ENCODE data around the gene PRIM1.

PRIM1 gene

GRCh38 chr12:56684745-56685359, 67.3 kb downstream of the PRIM1 start:
- Histone ChIP-seq H3K27ac (ENCODE audit: extremely low read depth, low read depth, low read length) (peak overlapping the region; percentile 71), H3K9me3 (ENCODE audit: control insufficient read depth, insufficient read depth, low read depth, low read length) (no peaks in the 10 kb centered on the region), H3K36me3 (ENCODE audit: control insufficient read depth in 2 of 2, insufficient read depth in 1 of 2, low read length in 2 of 2) (peaks cover 27 to 50% of the 10 kb centered on the region in 2 experiments; a peak in 2 of 3 replicates), H3K4me1 (ENCODE audit: control insufficient read depth, insufficient read depth, low read length) (peaks cover 10% of the 10 kb centered on the region), H3K4me3 (ENCODE audit: low read depth, low read length) (peak overlapping the region; percentile 59)
- POLR2A ChIA-PET: interaction anchor here (0.5 to 2.3 kb wide), 12 partner anchors 9 to 236 kb away, joined by 3 to 13 read pairs (median 4); partner anchors contain the start of genes ATP5F1B and NACA
- TF ChIP-seq PRDM6 (tag by site-specific recombination; IDR thresholded peaks at IDR 0.05) (peak; percentile 67), WT1 (tag by site-specific recombination; IDR thresholded peaks at IDR 0.05) (peak; percentile 54; the same call in 1 of the 2 replicates), ZNF394 (tag by site-specific recombination; IDR thresholded peaks at IDR 0.05; ENCODE audit: borderline replicate concordance) (peak; percentile 11; the same call in 1 of the 2 replicates), SCRT2 (tag by site-specific recombination; IDR thresholded peaks at IDR 0.05) (peak; percentile 23; the same call in 1 of the 2 replicates), ZNF132 (tag by site-specific recombination; IDR thresholded peaks at IDR 0.05; ENCODE audit: borderline replicate concordance) (no peak), ZNF560 (tag by site-specific recombination; IDR thresholded peaks at IDR 0.05; ENCODE audit: borderline replicate concordance) (no peak)
- CTCF ChIA-PET: interaction anchor here (0.6 to 2.2 kb wide), 7 partner anchors 14 to 898 kb away, joined by 3 to 8 read pairs (median 4); partner anchors contain the start of gene ATP5F1B

- Histone ChIP-seq H3K4me3 (ENCODE audit: low read depth, low read length) (no peak overlapping the region), H3K27ac (ENCODE audit: extremely low read depth, low read depth, low read length) (peak overlapping the region; percentile 32; the same call in 1 of the 2 replicates), H3K4me1 (ENCODE audit: control insufficient read depth, insufficient read depth, low read length) (peaks cover 8% of the 10 kb centered on the region), H3K9me3 (ENCODE audit: control insufficient read depth, insufficient read depth, low read depth, low read length) (no peaks in the 10 kb centered on the region), H3K36me3 (ENCODE audit: control insufficient read depth in 2 of 2, insufficient read depth in 1 of 2, low read length in 2 of 2) (peaks cover 30 to 61% of the 10 kb centered on the region in 2 experiments; a peak in 2 of 3 replicates)
- TF ChIP-seq ZNF121 (tag by site-specific recombination; IDR thresholded peaks at IDR 0.05) (peak; percentile 86), CTCF (tag by site-specific recombination; IDR thresholded peaks at IDR 0.05) (no peak)
- ChIA-PET CTCF (interaction anchor here (0.7 kb wide), 1 partner anchor 36 kb away, joined by 3 read pairs; no protein-coding TSS in a partner anchor), POLR2A (interaction anchor here (0.6 to 0.9 kb wide), 2 partner anchors 43 to 146 kb away, joined by 4 read pairs; no protein-coding TSS in a partner anchor)
These were observed 69.8 kb downstream of the PRIM1 start for GRCh38 chr12:56682323-56682722.
